ENCODE data around the gene ARMC12.

Gene ARMC12

DNA sequence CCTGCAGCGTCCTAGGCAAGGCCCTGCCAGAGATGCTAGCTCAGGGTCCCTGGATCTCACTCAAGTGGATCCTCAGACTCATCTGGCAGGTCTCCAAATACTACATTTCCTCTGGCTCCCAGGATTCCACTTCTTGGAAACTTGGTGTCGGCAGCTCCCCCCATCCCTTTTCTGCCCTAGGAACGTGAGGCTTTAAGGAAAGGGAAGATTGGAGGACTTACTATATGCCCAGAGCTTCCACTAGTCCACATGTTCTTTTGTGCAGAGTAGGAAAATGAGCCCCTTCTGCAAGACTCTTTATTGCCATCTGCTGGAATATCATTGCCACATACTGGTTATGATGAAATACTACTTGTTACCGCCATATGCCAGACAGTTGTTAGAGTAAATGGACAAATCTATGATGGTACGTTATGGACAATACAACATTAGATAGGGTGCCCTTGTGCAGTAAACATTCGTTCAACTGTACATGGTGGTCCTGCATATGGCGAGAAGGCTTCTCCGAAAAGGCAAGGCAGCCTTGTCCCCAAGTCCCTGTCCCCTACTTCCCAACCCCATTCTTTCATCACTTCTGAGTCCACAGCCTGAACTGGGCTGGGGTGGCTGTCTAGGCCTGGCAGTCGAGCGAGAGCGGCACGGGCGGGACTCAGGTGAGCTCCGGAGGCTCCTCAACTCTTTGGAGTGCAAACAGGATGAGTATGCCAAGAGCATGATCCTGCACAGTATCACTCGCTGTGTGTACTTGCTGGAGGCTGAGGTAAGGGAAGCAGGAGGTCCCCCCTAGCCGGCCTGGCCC is 780 bp downstream of the ARMC12 start:
- DNase-seq: peak; percentile 40

DNA sequence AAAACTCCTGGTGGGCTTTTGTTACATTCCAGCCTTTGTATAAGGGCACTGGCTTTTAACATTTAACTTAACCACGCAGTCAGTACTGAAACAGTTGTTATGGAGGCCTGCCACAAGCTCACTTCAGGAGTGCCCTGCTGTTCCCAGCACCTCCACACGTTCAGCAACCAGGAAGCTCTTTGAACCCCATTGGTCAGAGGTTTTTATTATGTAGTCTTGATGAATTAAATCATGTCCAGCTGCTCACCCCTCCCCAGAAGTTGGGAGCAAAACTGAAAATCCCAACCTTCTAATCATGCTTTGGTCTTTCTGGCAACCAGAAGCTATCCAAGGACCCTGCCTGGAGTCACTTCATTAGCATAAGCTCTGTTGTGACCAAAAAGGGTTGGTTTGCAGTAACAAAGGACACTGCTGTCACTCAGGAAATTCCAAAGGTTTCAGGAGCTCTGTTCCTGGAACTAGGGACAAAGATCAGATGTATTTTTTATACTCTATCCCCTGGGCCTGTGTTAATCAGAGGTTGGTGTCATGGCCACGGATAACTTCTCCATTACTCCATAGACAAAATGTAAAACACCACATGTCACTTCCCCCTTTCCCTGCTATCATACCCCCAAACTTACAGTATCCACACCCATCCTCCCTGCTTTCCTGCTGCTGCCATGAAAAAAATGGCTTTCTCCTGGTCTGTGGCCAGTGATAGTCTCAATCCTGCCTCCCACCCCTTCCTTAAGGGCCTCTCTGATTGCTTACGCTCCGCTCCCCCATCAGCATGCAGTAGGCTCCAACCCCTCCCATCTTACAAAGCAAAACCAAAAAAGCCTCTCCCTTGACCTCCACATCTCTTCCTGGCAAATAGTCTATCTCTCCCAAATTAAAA is 3.1 kb downstream of the ARMC12 start:
- no peak for DNase-seq

DNA sequence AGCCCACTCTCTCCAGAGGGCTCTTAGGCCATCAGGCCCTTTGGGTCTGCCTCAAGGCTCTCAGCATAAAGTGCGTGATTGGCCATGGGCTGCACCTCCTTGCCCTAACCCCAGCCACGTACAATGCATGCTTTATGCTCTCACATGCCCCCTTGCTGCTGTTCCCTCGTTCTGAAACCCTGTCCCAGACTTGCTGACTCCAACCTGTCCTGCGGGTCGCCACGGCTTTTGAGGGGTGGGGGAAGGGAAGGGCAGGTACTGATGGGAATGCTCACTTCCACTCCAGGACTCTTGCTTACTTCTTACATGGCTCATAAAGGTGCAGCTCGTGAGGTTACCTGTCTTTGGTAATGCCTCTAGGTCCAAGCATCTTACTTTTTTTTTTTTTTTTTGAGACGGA is 6.0 kb downstream of the ARMC12 start:
- no peak for DNase-seq

DNA sequence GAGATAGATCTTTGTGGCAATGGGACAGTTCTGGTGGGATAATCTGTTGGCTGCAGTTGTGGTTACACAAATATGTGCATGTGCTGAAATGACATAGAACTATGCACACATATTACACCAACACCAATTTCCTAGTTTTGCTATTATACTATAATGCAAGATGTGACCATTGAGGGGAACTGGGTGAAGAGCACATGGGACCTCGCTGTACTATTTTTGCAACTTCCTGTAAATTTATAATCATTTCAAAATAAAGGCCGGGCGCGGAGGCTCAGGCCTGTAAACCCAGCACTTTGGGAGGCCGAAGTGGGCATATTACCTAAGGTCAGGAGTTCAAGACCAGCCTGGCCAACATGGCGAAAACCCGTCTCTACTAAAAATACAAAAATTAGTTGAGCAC is 8.7 kb downstream of the ARMC12 start:
- DNase-seq: no peak

DNA sequence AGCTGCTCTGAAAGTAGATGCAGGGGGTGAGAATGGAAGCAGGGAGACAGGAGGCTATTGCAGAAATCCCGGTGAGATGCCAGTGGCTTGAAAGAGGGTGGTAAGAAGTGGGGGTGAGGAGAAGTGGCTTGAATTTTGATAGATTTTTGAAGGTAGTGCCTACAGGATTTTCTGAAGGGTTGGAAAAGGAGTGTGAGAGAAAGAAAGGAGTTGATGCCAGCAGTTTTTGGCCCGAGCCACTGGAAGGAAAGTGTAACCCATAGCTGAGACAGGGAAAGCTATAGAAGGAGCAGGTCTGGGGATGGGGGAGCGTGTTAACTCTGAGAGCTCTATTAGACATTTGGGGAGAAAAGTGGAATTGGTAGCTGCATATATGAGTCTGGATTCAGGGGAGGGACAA is 9.7 kb downstream of the ARMC12 start:
- no peak for DNase-seq

DNA sequence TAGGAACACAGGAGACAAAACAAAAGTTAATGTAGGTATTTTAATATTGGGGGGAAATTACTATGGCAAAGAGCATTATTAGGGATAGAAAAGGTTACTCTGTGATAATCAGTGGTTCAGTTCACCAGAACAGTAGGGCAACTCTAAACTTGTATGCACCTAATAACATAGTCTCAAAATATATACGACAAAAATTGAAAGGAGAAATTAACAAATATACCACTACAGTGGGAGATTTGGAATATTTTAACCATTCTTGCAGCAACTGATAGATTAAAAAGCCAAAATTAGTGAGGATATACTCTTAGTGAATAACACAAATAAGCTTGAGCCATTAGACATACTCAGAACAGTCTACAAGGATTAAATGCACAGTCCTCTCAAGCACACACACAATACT is 11.0 kb downstream of the ARMC12 start:
- DNase-seq: no peak

DNA sequence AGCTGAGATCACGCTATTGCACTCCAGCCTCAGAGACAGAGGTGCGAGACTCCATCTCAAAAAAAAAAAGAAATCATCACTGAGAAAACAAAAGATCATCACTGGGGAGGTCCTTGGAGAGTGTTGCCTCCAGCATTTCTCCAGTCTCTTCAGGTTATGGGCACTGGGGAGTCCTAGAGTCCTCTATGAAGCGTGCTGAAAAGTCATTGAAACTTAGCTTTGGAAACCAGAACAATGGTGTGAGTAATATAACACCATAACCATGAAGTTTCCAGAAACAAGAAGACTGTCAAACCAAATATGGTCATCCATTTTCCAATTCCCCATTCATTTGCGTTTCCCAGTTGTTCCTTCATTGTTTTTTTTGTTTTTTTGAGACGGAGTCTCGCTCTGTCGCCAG is 13.7 kb downstream of the ARMC12 start:
- DNase-seq: no peak

DNA sequence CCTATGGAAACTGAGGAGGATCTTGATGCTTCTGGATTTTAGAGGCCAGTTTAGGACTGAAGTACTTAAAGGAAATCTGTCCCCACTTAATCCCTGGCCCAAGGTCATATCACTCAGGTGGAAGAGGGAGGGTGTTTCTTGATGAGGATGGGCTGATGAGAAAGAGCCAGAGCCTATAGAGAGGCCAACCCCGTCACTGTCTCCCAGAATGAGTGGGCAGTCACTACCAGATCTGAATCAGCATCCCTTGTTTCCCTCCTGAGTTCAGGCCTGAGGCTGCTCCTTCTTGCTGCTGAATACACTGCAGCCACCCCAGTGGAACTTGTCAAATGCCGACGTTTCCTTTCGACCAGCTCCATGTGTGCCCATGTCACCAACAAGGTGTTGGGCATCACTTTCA is 14.8 kb downstream of the ARMC12 start:
- no peak for DNase-seq

DNA sequence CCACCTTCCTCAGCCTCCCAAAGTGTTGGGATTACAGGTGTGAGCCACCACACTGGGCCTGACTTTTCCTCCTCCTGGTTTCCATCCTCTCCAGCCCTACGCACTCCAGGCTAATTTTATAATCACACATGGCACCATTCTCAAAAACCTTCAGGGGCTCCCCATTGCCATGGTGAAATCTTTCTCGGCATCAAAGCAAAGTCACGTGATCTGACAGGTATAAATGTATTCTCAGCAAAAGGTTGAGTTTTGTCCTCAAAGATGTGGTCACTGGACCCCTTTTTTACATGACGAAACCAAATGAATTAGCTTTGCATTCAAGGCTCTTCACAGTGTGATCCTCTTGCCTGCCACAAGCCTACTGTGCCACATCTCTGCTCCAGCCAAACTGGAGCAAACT is 15.5 kb downstream of the ARMC12 start:
- DNase-seq: no peak

DNA sequence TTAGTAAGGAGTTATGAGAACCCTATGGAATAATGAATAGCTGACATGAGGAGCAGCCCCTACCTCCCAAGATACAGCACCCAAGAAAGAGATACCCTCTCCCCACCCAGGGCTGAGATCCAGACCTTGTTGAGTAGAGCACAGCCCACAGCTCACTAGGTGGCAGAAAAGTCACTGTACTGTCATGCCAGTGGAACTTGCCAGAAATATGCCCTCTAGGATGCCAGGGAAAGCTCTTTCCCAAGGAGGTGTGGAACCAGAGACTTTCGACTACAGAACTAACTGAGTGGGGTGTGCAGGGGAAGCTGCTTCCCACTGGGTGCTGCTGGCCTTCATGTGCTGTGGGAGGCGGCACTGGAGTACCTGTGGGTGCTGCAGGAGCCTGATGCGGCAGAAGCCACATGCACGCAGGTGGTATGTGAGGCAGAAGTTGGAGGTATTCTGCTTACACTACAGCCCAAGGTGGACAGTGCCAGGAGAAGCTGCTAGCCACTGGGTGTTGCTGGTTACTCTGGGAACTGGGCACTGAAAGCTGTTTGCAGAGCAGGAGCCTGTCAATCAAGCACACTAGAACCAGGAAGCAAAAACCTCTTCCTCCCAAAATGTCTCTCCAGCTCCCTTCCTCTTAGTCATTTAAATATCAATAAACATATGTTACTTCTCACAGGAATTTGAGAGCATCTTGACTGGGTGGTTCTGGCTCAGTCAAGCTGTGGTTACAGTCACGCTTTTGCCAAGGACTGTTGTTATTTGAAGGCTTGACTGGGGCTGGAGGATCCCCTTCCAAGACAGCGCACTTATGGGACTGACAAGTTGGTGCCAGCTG is 17.8 kb downstream of the ARMC12 start:
- DNase-seq: no peak

DNA sequence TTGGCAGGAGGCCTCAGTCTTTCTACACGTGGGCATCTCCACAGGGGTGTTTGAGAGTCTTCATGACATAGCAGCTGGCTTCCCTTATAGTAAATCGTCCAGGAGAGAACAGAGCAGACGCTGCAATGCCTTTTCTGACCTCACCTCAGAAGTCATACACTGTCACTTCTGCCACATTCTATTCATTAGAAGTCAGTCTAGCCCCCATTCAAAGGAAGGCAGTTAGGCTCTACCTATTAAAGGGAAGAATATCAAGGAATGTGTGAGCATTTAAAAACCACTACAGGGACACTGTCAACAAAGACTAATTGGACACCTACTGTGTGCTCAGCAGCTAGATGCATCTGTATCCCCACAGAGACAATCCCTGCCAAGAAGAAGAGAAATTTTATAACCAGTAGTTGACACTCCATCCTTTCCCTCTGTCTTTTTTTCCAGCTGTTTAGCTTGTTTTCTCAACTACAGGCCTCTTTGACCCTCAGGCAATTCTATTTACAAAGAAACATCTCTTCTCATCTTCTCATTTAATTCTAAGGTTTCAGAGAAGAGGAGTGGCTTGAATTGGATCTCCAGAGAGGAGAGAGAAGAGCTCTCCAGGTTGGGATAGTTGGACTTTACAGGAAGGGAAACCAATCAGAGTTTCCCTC is 18.6 kb downstream of the ARMC12 start:
- no peak for DNase-seq

DNA sequence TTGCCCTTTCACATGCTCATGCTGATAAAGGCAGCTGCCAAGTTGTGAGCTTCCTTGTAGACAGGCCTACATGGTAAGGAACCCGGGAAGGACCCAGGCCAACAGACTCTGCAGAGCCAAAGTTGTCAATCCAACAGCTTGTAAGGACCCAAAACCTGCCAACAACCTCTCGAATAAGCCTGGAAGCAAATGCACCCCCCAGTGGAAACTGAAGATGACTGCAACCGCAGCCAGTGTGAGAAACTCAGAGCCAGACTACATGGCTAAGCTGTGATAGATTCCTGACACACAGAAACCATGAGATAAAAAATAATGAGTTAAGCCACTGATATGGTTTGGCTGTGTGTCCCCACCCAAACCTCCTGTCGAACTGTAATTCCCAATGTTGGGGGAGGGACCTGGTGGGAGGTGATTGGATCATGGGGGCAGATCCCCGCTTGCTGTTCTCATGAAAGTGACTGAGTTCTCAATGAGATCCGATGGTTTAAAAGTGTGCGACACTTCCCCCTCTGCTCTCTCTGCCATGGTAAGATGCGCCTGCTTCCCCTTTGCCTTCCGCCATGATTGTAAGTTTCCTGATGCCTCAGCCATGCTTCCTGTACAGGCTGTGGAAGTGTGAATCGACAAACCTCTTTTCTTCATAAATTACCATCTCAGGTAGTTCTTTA is 20.8 kb downstream of the ARMC12 start:
- no peak for DNase-seq

DNA sequence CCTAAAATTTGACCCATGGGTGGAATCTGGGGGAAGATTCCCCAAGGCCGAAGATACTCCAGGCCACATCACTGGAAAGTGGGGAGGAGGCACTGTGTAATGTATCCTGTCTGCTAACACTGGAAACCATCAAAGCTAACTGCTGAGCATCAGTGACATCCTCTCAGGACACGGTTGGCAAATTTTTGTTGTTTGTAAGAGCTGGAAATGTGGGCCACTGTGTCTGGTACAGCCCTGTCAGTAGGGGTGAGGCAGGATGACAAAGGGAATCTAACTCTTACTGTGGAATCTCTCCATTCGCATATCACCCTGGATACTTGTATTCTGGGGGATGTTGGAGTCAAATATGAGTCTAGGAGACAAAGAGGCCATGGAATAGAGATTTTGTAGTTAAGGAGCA is 22.6 kb downstream of the ARMC12 start:
- no peak for DNase-seq

DNA sequence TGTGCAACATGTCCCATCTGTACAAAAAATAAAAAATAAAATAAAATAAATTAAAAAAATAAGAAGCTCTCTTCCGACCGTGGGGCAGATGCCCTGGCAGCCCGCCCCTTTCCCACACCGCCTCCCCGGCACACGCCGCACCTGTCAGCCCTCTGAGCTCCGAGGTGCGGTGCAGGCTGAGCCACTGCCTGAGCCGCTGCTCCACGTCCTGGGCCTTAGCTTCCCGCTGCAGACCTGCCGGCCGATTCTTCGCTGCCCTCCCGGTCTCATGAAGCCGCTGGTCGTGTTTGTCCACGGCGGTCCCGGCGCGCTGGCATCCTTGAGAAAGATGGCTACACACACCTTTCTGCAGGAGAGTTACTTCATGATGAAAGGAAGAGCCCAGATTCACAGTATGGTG is 28.9 kb downstream of the ARMC12 start:
- DNase-seq: no peak

DNA sequence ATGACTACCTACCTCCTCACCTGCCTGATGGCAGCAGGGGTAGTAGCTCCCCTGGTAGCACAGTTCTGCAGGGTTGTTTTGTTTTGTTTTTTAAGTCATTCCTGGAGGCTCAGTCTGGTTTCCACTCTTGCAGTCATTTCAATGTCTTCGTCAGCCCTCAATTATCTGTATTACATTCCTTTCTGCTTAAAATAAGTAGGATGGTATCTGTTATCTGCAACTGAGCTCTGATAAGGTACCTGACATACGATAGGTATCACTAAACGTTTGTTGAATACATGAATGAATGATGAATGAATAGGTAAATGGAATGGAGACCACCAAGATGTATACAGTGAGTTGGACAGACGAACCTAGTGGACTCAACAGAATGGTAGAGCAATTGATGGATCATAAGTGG is 32.4 kb downstream of the ARMC12 start:
- DNase-seq: no peak

DNA sequence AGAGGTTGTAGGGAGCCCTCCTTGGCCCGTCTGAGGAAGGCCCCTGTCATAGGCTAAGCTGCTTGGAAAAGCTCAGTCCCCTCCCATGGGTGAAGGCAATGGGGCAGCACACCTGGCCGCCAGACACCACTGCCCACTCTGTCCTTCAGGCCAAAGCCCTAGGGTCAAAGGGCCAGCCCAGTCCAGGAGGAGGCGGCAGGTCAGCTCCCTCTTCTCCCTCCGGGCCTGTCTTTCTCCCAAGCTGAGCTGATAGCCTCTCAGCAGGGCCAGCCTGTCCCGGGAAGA is 34.5 kb downstream of the ARMC12 start:
- DNase-seq: no peak

DNA sequence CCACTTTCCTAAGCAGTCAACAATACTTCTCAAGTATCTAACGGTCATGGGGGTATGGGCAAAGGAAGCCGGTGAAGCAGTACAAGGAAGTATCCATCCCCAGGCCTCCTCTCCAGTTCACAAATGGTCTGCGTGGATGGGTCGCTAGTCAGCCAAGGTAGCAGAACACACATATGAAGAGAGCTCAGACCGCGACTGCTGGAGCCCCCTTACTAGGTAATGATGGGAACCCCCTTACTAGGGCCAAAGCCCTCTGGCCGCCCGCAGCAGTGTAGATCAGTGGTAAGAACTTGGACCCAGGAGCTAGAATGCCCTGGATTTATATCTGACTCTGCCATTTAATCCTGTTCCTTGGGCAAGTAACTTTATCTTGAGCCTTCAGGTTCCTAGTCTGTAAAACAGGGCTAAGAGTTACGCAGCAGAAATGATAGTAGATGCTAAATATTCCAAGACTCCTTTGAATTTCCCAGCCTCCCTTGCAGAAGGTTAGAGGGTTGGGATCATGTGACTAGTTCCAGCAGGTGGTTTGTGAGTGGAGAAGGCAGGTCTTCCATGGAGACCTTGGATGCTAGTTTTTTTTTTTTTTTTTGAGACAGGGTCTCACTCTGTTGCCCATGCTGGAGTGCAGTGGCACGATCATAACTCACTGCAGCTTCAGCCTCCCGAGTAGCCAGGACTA is 37.4 kb downstream of the ARMC12 start:
- no peak for DNase-seq

DNA sequence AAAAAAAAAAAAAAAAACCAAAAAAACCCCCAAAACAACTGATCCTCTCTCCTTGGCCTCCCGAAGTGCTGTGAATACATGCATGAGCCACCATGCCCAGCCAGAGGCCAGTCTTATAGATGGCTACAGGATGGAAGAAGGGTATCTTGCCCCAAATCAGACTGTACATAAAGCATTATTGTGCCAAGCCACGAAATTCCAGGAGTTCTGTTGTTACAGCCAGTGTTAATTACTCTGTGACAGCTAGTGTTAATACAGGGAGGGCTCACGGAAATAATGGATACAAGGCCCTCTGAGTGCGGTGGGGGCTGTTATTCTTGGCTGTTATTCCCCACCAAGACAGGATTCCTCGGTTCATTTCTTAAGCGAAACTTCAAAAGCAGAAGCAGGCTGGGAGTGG is 38.2 kb downstream of the ARMC12 start:
- no peak for DNase-seq

DNA sequence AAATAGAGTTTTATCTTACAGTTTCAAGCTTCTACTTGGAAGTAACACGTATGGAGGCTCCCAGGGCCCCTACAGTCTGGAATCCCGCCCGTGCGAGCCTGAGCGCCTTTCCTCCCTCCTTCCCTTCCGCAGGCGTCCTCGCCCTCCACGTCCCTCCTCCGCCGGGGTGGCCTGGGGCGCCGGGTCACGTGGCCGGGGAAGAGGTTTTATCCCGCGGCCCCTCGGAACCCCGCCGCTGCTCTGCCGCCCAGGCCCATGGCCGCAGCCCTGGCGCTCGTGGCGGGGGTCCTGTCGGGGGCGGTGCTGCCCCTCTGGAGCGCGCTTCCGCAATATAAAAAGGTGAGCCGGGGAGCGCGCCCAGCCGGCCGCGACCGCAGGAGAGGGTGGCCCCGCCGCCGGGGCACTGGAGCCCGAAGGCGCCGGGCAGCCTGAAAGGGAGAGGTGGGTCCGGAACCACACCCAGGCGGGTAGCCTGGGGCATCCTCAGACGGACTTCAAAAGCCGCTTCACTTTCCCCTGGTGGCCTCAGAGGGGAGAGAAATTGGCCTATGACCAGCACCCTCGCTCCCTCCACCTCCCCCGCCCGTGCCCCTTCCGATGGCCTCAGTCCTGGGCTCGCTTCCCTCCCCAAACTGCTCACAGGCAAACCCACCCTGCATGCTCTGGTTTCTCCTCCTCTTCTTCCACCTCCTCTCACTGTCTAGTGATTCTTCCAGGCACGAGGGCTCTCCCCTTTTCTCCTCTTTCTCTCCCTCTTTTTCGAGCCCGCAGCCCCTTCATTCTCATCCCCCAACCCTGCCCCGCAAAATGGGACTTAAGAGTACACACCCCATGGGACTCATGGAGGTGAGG is 39.8 kb downstream of the ARMC12 start, which contains the start of gene CLPSL2:
Gene CLPSL2, plus strand, starts transcription at position 235 of the 852 bp plus-strand sequence. Its CDS starts 21 bp downstream, at position 256.
- no peak for DNase-seq

DNA sequence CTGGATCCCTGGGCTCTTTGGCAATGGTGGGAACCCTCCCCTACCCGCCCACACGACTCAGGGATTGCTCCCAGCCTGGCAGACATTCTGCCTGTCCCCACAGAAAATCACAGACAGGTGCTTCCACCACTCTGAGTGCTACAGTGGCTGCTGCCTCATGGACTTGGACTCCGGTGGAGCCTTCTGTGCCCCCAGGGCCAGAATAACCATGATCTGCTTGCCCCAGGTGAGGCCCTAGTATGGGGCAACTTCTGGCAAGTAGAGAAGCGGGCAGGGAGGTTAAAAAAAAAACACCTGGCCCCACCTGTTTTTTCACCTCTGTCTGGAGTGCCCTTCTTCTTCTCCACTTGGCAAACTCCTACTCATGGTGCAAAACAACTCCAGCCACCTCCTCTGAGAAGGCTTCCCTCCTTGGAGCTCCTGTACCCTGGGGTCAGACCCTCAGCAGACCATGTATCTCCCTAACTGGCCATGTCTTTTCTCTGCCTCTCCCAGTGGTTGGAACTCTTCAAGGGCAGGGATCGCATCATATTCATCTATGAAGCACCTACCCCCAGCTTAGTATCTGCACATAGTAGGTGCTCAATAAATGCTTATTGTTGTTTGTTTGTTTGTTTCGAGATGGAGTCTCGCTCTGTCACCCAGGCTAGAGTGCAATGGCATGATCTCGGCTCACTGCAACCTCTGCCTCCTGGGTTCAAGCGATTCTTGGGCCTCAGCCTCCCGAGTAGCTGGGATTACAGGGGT is 40.7 kb downstream of the ARMC12 start:
- DNase-seq: no peak
